GM19043 (cell line): ENCODE measurements around the gene PET100.

ENCODE experiments used
- ATAC-seq: cut with Tn5 transposase; IDR thresholded peaks from one replicate; pipeline ENCODE4 v1.9.1; 2021; ENCODE audit warnings: low read depth; ENCODE audit not compliant: unreplicated experiment

Gene PET100

DNA sequence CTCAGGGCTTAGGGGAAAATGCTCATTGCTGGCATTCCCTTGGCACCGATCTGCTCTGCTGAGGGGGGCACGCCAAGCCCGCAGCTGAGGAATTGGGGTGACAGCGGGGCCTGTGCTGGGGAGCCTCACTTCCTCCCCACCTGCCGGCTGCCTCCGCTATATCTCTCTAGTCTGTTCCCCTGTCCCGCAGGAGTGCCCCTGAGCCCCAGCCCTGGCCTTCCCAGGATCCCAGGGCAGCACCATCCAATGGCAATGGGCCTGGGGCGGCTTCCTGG, 16.8 kb downstream of the PET100 start:
- ATAC-seq = no peak

- ATAC-seq = no peak
Observed at GRCh38 chr19:7647156-7647555, 17.6 kb downstream of the PET100 start.

DNA sequence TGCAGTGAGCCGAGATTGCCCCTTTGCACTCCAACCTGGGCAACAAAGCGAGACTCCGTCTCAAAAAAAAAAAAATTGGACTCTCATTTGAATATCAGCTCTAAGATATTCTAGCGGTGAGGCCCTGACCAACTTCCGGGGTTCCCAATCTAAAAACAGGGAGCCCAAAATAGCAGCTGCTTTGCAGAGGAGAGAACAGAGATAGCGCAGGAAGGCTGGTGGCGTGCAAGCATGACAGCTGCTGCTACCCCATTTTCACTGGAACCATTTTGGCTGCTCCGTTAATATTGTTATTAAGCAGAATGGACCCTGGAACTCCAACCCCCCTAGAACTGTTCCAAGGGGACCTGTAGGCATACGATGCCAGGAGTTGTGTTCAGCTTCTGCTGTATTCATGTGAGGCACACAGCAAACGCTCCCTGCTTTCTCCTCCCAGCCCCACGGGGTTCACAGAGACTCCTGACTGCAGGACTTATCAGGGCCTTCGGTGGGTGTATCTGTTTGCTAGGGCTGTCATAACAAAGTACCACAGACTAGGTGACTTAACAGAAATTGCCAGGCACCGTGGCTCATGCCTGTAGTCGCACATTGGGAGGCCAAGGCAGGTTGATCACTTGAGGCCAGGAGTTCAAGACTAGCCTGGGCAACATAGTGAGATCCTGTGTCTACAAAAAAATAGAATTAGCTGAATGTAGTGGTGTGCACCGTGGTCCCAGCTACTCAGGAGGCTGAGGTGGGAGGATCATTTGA, 18.8 kb downstream of the PET100 start:
- no peak for ATAC-seq

- no peak for ATAC-seq
Observed at GRCh38 chr19:7650148-7650547, 20.6 kb downstream of the PET100 start.

DNA sequence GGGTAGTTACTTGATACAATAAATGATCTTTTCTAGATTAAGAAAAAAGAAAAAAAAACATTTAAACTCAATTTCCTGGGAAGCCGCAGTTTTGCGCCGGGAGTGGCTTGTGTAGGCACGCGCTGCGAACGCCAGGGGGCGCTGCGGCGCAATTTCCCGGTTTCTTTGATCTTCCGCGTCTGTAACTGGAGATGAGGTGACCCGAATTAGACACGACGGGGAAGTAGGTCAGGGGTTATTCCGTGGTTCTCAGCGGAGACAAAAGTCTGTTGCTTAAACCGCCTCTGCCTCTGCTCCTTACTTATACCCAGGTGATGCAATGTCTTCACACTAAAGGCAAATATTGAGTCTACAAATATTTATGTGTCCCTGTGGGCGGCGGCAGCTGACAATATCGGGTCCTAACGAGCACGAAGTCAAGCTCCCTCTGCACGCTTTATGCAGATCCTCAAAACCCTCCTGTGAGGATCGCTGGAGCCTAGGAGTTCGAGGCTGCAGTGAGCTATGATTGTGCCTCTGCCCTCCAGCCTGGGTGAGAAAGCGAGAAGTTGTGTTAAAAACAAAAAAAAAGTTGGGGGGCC, 22.6 kb downstream of the PET100 start:
- no peak for ATAC-seq

DNA sequence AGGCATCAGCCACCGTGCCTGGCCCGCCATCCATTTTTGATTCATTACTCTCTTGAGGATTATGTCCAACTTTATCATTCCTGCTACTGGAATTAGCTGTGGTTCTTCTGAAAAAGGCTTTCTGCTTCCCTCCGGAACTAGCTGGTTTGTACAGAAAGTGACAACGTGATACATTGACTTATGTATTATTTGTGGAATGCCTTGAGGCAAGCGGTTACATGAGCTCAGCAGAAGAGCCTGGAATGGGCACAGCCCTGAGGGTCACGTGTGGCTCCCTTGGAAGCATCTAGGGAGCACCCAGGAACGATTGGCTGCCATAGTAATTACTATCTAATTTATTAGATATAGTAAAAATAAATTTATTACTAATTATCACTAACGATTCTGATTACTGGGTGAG, 24.8 kb downstream of the PET100 start:
- ATAC-seq = no peak

DNA sequence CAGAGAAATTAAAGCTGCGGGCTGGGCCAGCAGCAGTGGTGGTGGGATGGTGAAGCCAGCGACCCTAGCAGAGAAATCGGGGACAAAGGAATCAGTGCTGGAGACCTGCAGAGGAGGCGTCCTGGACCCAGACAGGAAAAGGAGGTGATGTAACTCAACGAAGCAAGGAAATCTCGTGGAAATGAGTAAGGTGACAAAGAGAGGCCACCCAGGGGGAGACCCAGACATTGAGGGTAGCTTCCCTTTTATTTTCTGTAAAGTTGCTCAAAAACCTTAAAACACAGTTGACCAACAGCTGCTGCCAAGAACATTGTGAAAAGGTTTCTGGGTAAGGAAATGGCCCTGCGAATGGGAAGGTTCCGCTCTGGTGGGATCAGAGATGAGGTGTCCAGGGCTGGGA, 26.0 kb downstream of the PET100 start:
- ATAC-seq = no peak

DNA sequence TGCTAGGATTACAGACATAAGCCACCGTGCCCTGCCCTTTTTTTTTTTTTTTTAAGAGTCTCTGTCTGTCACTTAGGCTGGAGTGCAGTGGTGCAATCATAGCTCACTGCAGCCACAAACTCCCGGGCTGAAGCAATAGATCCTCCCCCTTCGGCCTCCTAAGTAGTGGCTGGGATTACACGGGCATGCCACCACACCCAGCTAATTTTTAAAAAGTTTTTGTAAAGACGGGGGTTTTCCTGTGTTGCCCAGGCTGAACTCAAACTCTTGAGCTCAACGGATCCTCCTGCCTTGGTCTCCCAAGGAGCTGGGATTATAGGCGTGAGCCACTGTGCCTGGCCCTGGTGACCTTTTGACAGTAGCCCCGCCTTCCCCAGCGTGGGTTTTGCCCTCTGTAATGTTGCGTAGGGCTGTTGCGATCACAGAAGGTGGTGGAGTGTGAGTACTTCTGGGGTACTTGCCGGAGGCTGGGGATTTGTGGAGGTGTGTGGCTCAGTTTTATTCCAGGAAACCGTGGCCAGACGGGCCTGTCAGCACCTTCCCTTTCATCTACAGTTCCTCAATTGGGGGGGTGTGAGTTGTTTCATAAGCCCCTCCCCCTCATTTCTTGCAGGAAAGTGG, 27.6 kb downstream of the PET100 start:
- ATAC-seq = no peak

DNA sequence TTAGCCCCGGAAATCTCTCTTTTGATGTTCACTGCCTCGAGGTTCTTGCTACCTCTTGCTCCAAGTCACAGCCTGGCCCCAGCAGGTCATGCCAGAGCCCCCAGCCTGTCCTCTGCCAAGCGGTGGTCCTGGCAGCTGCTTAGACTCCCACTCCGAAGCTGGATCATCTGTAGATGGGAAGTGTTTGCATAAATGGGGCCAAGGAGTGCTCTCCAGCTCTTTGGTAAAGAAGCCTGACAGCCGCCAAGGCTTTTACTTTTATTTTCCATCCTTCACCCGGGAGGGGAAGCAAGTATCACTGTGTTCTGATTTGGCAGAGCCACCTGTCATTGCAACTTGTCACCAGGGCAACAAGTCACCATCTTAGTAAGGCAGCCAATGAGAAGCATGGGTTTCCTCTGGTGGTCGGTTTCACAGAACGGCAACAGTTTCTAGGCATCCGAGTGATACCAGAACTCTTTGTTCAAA, 28.7 kb downstream of the PET100 start:
- no peak for ATAC-seq

- no peak for ATAC-seq
Observed at GRCh38 chr19:7661744-7662538, 32.3 kb downstream of the PET100 start.

GRCh38 chr19:7662657-7663056, 33.1 kb downstream of the PET100 start:
- no peak for ATAC-seq

GRCh38 chr19:7663706-7664105, 34.1 kb downstream of the PET100 start:
- no peak for ATAC-seq

DNA sequence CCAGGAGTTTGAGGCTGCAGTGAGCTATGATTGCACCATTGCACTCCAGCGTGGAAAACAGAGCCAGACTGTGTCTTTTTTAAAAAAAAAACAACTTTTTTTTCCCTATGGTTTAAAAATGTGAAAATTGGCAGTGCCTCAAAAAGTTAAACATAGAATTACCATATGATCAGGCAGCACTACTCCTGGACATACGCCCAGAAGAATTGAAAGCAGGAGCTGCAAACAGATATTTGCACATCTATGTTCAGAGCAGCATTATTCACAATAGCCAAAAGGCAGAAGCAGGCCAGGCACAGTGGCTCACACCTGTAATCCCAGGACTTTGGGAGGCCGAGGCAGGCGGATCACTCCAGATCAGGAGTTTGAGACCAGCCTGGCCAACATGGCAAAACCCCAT, 35.5 kb downstream of the PET100 start:
- ATAC-seq = no peak

GRCh38 chr19:7668842-7669241, 39.2 kb downstream of the PET100 start, which contains the start of gene RETN:
Gene RETN, plus strand, starts transcription at chr19:7669049. Its CDS starts 278 bp downstream, at chr19:7669327.
- no peak for ATAC-seq

DNA sequence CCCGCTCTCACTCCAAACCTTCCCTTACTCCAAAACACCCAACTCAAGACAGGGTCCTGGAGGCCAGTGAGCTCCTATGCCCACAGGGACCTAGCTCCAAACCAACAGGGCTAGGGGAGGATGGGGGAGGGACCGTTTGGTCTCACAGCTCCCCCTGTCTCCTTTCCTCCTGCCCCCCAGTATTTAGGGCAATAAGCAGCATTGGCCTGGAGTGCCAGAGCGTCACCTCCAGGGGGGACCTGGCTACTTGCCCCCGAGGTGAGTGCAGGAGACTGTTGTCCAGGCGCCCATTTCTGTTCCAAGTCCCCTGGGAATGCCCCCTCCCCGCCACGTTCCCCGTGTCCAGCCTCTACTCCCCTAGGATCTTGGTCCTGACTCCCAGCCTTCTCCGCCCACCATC, 40.0 kb downstream of the PET100 start:
- no peak for ATAC-seq

- ATAC-seq = no peak
Observed at GRCh38 chr19:7670150-7670783, 40.7 kb downstream of the PET100 start.

GRCh38 chr19:7670790-7671189, 41.2 kb downstream of the PET100 start:
- no peak for ATAC-seq

DNA sequence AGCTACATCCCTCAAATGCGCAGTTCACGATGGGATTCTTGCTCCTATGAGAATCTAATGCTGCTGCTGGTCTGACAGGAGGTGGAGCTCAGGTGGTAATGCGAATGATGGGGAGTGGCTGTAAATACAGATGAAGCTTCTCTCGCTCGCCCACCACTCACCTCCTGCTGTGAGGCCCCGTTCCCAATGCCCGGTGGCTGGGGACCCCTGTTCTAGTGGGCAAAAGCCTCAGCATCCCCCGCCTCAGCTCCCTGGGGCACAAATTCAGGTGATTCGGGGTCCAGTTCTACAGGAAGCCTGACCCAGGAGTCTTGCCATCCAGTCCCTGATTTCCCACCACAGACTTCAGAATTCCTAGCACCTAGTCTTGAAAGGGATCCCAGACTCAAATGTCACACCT, 42.9 kb downstream of the PET100 start:
- no peak for ATAC-seq

DNA sequence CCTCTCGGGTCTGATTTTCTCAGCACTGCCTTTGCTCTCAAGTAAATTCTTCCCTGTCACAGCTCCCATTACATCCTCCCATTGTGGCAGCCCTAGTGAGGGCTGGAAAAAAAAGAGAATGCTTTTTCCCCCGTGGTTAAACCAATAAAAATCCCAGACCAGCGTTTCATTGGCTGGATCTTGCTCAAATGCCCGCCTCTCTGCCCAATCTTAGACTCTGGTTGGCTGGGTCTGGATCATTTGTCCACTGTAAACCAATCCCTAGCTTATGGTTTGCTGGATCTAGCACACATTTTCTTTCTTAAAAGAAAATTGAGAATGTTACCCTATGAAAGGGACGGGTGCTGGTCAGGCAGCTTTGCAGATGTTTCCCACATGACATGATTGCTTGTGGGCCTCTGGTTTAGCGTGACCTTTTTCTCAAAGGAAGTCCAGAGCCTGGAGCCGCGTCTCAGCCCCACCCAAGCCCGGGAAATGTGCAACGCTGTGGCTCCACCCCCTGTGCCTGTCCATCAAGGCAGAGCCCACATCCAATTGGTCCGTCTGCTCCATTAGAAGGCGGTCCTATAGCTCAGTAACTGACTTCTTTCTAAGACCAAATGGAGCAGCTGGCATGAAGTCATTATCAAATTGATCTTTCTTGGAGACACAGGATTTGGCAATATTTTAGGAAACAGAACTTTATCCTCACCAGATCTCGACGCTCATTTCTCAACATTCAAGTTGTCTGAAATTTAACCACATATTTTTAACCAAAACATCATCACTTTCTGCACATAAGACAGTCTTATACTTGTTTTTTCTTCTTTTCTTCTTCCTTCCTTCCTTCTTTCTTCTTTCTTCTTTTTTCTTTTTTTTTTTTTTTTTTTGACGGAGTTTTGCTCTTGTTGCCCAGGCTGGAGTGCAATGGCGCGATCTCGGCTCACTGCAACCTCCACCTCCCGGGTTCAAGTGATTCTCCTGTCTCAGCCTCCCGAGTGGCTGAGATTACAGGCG, 44.7 kb downstream of the PET100 start:
- no peak for ATAC-seq

GRCh38 chr19:7676376-7676775, 46.8 kb downstream of the PET100 start:
- no peak for ATAC-seq
